ACC112 (cell line): ENCODE measurements around the gene SMIM20.

Experiments used
- H2AFZ ChIP-seq: fragments of 200-600 bp; sonication (generic); one replicate; pipeline ENCODE4 v1.6.0; 2017; ENCODE audit warnings: antibody characterized with exemption, low read length; ENCODE audit not compliant: unreplicated experiment
- H3K27ac ChIP-seq: fragments of 200-600 bp; sonication (generic); 2 replicates; pipeline ENCODE4 v1.5.1; 2014; ENCODE audit warnings: low read depth, mild to moderate bottlenecking, antibody characterized with exemption, low read length, moderate library complexity
- H3K27me3 ChIP-seq: fragments of 200-600 bp; sonication (generic); 2 replicates; pipeline ENCODE4 v1.6.1; 2014; ENCODE audit warnings: mild to moderate bottlenecking, antibody characterized with exemption, low read length, moderate library complexity, mixed read lengths; ENCODE audit not compliant: insufficient read depth
- H3K36me3 ChIP-seq: fragments of 200-600 bp; sonication (generic); 2 replicates; pipeline ENCODE4 v1.6.1; 2016; ENCODE audit warnings: mild to moderate bottlenecking, antibody characterized with exemption, low read length, moderate library complexity, mixed read lengths; ENCODE audit not compliant: insufficient read depth
- H3K4me1 ChIP-seq: fragments of 200-600 bp; sonication (generic); one replicate; pipeline ENCODE4 v1.6.1; 2016; ENCODE audit warnings: low read length, mixed read lengths; ENCODE audit not compliant: insufficient read depth, unreplicated experiment, control insufficient read depth
- H3K4me3 ChIP-seq: fragments of 200-600 bp; sonication (generic); 2 replicates; pipeline ENCODE4 v1.5.1; 2014; ENCODE audit warnings: mild to moderate bottlenecking, low read depth, low read length
- H3K79me2 ChIP-seq: fragments of 200-600 bp; sonication (generic); one replicate; pipeline ENCODE4 v1.6.0; 2016; ENCODE audit warnings: low read length; ENCODE audit not compliant: control insufficient read depth, unreplicated experiment, insufficient read depth

Gene SMIM20

DNA sequence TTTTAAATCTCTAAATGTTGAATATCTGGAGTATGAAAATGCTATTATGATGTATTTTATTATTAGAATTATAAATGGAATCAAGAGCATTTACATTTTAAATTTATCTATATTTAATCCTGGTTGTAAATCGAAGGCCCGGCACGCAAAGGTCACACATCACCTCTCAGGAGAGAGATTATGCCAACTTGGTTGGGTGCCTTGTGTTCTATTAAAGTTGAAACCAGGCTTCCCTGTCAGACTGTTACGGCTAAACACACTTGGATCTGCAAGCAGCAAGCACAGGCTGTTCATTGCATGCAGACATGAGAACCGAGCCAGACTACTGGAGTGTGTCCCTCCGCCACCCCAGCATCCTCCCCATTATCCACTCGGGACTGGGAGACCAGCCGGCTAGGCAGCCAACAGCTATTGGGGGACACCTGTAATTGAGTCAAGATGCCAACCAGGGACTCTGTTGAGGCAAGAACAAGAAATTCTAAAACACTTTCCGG is 34.9 kb upstream of the SMIM20 start:
- Histone ChIP-seq H3K4me3 (no peak overlapping the region), H3K27me3 (no peaks in the 10 kb centered on the region), H3K36me3 (no peaks in the 10 kb centered on the region), H2AFZ (no peak overlapping the region), H3K27ac (no peak overlapping the region), H3K4me1 (peaks cover 16% of the 10 kb centered on the region), H3K79me2 (no peaks in the 10 kb centered on the region)

DNA sequence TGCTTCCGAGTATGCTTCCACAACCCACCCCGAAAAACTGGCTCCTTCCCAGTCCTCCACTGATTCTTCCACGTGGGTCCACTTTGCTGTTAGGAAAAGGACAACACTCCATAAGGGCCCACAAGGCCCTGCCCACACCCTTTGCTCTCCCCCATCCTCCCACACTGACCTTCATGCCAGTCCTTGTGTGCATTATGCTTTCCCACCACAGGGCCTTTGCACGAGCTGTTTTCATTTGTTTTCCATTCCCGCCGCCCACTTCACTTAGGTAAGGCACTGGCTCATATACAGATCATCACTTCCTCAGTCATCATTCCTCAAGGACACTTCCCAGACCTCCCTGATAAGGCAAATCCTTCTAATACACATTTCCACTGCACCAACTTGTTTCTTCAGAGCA is 34.4 kb upstream of the SMIM20 start:
- peaks cover 21% of the 10 kb centered on the region for H3K4me1 ChIP-seq
- H3K36me3 ChIP-seq, result no peaks in the 10 kb centered on the region
- no peak overlapping the region for H3K4me3 ChIP-seq
- no peaks in the 10 kb centered on the region for H3K79me2 ChIP-seq
- H3K27ac ChIP-seq, result no peak overlapping the region
- H2AFZ ChIP-seq, result no peak overlapping the region
- H3K27me3 ChIP-seq, result no peaks in the 10 kb centered on the region

DNA sequence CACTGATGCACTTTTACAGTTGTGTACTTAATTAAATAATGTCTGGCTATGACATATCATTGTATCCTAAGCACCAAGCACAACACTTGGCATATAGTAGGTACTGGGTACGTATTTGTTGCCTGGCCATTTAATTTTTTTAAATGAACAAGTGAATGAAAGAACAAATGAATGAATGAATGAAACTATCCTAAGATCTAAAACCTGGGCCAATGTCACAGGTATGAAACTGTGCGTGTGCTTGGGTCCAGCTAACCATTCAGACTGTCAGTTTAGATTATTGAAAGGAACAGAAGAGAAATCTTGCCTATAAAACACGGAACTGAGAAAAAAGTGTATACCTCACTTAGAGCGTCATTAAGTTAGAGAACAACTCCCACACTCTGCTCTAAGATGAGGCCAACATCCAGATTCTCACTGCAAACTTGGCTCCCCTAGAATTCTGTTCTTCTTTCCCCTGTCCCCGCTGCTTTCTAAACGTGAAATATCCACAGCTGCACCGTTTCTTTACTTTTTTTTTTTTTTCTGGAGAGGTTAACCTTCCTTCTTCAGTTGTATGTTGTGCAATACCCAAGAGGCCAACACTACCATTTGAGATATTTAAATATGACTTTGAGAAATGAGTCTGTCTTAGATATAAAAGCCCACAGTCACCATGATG is 33.9 kb upstream of the SMIM20 start:
- H3K4me1 ChIP-seq, result peaks cover 26% of the 10 kb centered on the region
- no peaks in the 10 kb centered on the region for H3K36me3 ChIP-seq
- H3K79me2 ChIP-seq, result no peaks in the 10 kb centered on the region
- no peak overlapping the region for H3K4me3 ChIP-seq
- H3K27me3 ChIP-seq, result no peaks in the 10 kb centered on the region
- no peak overlapping the region for H2AFZ ChIP-seq
- no peak overlapping the region for H3K27ac ChIP-seq

DNA sequence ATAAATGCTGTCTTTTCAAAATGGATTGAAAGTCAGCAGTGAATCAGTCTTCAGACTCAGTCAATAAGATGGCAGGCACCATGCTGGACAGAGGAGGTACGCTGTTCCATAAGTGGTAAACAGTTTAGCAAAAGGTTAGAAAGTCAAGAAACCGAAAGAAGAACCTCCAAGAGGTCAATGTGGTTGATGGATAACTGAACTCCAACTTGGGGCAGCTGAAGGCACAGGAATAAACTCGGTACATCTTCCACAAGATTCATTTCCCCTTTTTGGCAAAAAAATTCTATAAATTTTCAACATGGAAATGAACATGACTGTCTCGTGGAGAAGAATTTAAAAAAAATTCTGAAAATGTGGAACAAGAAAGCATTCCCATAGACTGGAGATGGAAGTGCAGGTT is 32.8 kb upstream of the SMIM20 start:
- Histone ChIP-seq H2AFZ (no peak overlapping the region), H3K27ac (no peak overlapping the region), H3K36me3 (no peaks in the 10 kb centered on the region), H3K4me3 (no peak overlapping the region), H3K4me1 (peaks cover 27% of the 10 kb centered on the region), H3K27me3 (no peaks in the 10 kb centered on the region), H3K79me2 (no peaks in the 10 kb centered on the region)

DNA sequence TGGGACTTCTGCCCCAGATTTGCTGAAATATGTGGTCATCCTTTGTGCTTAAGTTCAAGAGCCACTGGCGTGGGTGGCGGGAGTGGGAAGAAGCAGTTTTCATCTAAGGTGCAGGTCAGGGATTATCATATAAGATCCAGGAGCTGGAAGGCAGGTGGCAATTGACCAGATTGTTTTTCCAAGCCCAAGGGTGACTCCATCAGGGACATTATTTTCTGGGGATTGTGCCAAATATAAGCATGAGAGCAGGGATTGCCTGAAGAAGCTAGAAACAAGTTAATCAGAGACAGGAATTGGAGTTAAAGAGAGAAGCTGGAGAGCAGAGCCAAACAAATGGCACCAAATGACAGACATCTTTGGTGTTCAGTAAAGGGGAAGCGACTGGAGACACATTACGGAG is 31.8 kb upstream of the SMIM20 start:
- Histone ChIP-seq H3K79me2 (no peaks in the 10 kb centered on the region), H3K4me1 (peaks cover 27% of the 10 kb centered on the region), H3K27ac (no peak overlapping the region), H3K27me3 (no peaks in the 10 kb centered on the region), H2AFZ (no peak overlapping the region), H3K4me3 (no peak overlapping the region), H3K36me3 (no peaks in the 10 kb centered on the region)

DNA sequence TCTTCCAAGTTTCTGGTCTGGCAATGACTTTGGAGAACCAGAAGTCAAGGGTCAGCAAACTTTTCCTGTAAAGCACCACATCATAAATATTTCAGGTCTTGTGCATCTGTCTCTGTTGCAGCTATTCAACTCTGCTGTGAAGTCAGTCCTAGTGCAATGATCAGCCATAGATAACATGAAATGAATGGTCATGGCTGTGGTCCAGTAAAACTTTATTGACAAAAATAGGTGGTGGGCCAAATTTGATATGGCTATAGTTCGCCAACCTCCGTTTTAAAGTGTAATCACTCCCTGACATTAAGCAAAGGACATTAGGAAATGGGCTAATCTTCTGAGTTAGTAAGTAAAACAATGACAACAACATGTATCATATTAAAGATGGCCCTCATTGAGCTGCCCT is 30.5 kb upstream of the SMIM20 start:
- peak overlapping the region; percentile 54; the same call in 1 of the 2 replicates for H3K27ac ChIP-seq
- H3K27me3 ChIP-seq, result no peaks in the 10 kb centered on the region
- H2AFZ ChIP-seq, result peak overlapping the region; percentile 52
- H3K4me1 ChIP-seq, result peaks cover 29% of the 10 kb centered on the region
- H3K4me3 ChIP-seq, result no peak overlapping the region
- no peaks in the 10 kb centered on the region for H3K36me3 ChIP-seq
- H3K79me2 ChIP-seq, result no peaks in the 10 kb centered on the region

DNA sequence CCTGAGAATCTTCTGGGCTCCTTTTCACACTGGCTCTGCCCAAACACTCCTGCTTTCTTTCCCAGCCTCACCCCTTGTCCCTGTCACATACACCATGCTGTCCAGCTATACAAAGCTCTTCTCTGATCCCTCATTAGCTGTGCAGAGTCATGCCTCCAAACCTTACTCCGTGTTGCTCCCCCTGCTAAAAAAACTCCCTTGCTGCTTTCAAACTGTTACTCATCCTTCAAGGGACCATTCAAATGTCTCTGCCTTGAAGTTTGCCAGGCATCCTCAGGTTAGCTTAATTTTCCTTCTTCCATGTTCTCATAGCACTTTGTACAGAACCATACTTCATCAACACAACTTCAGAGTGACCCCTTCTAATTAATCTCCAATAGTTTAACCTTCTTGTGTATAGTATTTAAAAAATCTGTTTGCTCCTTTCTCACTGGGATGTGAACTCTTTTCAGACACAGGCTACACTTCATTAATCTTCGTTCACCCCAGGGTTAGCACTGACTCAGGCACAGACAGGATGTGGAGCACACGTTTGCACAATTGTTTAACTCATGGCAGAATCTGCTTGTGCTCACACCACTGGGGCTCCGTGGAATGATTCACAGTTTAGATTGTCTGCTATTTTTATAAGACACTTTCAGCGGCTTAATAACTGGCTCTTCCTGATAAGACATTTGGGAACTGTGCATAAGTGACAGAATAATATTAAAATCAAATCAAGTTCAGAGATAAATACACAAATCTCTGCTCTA is 29.8 kb upstream of the SMIM20 start:
- no peaks in the 10 kb centered on the region for H3K27me3 ChIP-seq
- H3K79me2 ChIP-seq, result no peaks in the 10 kb centered on the region
- H3K4me1 ChIP-seq, result peaks cover 33% of the 10 kb centered on the region
- no peaks in the 10 kb centered on the region for H3K36me3 ChIP-seq
- no peak overlapping the region for H3K4me3 ChIP-seq
- peak overlapping the region; percentile 52 for H2AFZ ChIP-seq
- H3K27ac ChIP-seq, result peak overlapping the region; percentile 54

DNA sequence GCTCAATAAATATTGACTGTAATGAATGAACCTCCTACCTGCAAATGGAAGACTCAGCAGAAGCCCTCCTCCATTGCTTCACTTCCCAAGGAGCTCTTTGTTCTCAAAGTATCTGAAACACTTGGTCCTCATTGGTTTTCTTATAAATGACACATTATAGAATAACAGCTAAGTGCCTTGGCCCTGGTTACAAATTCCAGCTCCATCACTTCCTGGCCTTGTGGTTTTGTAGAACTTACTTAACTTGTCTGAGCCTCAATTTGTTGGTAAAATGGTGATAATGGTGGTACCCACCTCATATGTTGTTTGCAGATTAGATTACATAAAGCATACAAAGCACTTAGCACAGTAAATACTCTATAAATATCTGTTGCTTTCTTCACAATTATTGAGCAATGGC is 25.2 kb upstream of the SMIM20 start:
- Histone ChIP-seq H3K27me3 (no peaks in the 10 kb centered on the region), H2AFZ (no peak overlapping the region), H3K79me2 (no peaks in the 10 kb centered on the region), H3K4me3 (no peak overlapping the region), H3K4me1 (peaks cover 21% of the 10 kb centered on the region), H3K36me3 (no peaks in the 10 kb centered on the region), H3K27ac (no peak overlapping the region)

DNA sequence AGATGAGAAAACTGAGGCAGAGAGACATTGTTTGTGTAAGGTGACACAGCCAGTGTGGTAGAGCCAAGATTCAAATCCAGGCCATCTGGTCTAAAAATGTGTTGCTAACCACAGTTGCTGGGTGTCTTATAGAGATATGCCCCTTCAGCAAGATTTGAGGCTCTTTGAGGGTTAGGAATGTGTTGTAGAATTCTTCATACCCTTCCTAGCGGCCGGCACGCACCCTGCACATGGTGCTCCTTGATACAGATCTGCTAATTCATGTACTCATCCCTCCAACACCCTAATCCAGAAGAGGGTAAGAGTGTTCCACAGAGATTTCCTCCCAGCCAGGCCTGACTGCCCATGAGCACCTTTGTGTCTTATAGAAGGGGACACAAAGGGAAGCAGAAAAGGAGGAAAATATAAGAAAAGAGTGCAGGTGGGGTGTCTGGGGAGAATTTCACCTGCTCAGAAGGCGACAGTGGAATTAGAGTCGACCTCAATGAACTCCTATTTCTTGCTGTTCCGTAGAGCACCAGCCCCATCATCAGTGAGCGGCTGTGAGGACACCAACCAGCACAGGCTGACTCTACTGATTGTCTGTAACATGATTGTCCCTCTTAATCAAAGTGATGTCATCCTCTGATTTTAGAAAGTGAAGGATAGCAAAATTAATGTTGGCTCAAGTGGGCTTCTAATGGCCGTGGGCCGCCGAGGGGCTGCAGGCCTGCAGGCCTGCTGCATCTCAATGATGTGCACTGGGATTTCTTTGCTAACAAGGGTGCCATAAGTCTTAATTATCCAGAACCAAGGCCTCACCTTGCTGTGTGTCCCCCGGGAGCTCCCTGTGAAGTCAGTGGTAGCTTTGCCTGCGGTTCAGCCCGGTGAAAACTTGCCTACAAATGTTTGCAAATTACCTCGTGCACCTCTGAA is 24.2 kb upstream of the SMIM20 start:
- Histone ChIP-seq H3K79me2 (no peaks in the 10 kb centered on the region), H3K4me3 (no peak overlapping the region), H3K27ac (no peak overlapping the region), H2AFZ (no peak overlapping the region), H3K4me1 (peaks cover 10% of the 10 kb centered on the region), H3K36me3 (no peaks in the 10 kb centered on the region), H3K27me3 (no peaks in the 10 kb centered on the region)

DNA sequence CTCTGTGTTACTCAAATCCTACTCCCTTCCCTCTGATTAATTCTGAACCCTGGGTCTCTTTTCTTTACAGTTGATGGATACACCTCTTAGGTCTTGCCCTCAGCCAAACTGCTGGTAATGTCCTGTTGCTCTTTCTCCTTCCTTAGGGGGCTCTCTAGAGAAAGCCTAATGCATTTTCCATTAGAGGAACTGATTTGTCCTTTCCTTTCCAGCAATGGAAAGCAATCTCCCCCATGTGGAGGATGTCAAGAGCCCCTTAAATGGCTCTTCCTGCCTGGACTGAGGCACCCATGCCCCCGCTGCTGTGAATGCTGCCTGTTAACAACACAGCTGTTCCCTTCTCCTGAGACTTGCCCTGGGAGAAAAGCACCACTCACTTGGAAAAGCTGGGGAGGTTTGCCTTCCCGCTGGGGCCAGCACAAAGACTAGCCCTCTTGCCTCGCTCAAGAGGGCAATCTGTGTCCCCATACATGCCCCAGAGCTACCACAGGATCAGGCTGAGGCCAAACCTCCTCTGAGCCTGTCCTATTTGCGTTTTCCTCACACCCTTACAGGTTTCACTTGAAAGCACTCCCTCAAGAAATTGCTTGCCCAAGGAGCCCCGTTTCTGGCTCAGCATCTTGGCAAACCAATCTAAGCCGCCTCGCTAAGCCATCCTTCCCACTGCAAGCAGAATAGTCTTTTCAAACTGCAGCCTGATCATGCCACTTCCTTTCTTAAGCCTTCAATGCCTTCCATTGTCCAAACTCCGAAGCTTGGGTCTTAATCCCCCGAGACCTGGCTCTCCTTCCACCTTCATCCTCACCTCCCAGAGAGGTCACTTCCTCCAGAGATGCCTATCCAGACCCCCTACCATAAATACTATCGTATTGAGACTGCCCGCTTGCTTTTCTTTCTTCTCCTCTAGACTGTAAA is 23.2 kb upstream of the SMIM20 start:
- Histone ChIP-seq H2AFZ (no peak overlapping the region), H3K79me2 (no peaks in the 10 kb centered on the region)

More for the DNA sequence above, 23.2 kb upstream of the SMIM20 start:
- no peak overlapping the region for H3K4me3 ChIP-seq
- no peaks in the 10 kb centered on the region for H3K27me3 ChIP-seq
- H3K27ac ChIP-seq, result no peak overlapping the region
- H3K4me1 ChIP-seq, result peaks cover 6% of the 10 kb centered on the region
- H3K36me3 ChIP-seq, result no peaks in the 10 kb centered on the region
